Brain pericyte (primary cell): ENCODE data around the gene PPFIBP1.
"Not testable (repeated sequence)": the region's sequence is repeated elsewhere in the genome, so short reads cannot be mapped to it uniquely, and the experiment has no call there.

Source experiments
- DNase-seq: peaks from one replicate; pipeline ENCODE4 v3.0.0-alpha.2; 2012; ENCODE audit warnings: low read depth, low spot score

PPFIBP1 gene

DNA sequence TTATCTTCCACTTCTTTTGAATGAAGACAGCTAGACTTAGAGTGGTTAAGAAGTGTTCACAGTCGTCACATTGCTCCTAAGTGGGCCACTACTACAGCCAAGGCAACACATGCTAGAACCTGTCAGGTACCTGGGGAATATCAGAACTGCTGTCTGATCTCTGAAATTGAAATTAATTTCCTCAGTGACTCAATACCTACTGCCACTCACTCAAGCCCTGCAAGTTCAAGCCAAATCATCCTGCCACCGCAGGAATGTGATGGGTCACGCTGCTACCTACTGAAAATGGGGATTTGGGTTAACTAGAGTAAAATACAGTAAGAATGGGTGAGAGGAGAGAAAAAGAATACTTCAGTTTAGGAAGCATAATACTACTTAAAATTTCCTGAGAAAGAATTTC lies 67.7 kb downstream of the PPFIBP1 start:
- DNase-seq, result not testable (repeated sequence)

GRCh38 chr12:27592548-27592947 lies 68.5 kb downstream of the PPFIBP1 start:
- no peak for DNase-seq

- DNase-seq, result no peak
Measured at GRCh38 chr12:27593266-27593665, 69.3 kb downstream of the PPFIBP1 start.

DNA sequence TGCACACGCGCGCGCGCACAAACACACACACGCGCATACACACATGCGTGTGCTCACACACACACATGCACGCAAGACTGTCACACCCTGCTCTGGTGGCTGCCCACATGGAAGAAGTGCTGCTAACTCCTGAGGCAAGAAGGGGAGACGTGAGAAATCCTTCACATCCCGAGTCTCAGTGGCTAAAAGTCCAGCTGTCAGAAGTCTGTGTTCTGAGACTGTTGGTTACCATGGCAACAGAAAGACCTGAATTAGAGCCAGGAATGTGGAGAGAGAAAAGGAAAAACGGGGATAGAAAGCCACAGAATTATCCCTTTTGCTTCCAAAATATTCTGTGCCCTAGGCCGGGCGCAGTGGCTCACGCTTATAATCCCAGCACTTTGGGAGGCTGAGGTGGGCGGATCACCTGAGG lies 71.2 kb downstream of the PPFIBP1 start:
- DNase-seq, result peak; percentile 55

GRCh38 chr12:27598866-27599265 lies 74.9 kb downstream of the PPFIBP1 start:
- not testable (repeated sequence) for DNase-seq

GRCh38 chr12:27601056-27601828 lies 77.2 kb downstream of the PPFIBP1 start:
- not testable (repeated sequence) for DNase-seq

- DNase-seq, result no peak
Measured at GRCh38 chr12:27602516-27602915, 78.5 kb downstream of the PPFIBP1 start.

GRCh38 chr12:27604431-27604830 lies 80.4 kb downstream of the PPFIBP1 start:
- DNase-seq, result no peak

GRCh38 chr12:27606986-27607385 lies 83.0 kb downstream of the PPFIBP1 start:
- no peak for DNase-seq

DNA sequence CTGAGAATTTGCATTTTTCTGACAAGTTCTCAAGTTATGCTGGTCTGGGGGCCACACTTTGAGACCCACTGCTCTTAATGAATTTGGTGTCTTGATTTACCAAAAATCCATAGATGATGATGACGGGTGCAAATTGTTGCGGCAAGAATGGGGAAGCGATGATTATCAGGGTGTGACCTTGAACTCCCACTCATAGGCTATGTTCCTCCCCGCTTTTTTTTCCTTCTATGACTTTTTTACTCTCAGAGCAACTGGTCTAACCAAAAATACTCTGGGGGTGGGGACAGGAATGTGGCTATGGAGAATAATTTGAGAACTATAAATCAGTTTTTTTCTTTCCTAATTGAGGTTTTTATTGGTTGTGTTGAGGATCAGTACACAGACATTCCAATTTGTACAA lies 83.6 kb downstream of the PPFIBP1 start:
- no peak for DNase-seq

- no peak for DNase-seq
Measured at GRCh38 chr12:27608890-27609289, 84.9 kb downstream of the PPFIBP1 start.

DNA sequence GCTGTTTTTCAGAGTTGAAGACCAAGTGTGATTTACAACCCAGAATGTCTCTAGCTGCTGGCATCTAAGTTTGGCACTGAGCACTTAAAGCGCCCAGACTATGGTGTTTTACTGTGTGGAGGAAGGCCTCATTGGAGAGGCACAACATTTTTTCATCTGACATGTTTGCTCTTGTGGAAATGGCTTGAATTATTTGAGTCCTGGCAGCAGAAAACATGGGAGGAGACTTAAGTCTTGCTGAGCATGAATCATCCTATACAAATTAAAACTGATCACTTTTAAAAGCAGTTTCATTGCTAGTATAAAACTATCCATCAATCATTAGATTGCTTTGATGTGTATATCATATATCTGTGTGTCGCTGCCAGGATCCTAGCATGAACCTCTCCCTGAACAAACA lies 86.4 kb downstream of the PPFIBP1 start:
- DNase-seq, result no peak

DNA sequence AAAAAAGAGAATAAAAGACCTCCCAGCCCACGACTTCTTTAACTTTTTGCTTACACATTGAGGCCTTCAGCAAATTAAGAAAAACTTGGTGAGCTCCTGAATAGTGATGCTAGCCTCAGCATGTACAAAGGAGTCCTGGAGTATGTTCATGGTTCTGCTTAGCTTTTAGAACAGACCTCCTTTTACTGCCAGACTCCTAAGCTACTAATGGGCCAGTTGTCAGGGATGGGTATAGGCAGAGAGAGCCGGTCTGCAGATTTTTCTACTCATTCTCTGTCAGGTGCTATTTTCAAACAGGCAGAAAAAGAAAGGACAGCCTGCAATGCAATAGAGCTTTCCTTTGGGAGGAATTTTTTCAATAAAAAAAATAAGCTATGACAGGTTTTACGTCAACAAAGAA lies 90.4 kb downstream of the PPFIBP1 start:
- no peak for DNase-seq

DNA sequence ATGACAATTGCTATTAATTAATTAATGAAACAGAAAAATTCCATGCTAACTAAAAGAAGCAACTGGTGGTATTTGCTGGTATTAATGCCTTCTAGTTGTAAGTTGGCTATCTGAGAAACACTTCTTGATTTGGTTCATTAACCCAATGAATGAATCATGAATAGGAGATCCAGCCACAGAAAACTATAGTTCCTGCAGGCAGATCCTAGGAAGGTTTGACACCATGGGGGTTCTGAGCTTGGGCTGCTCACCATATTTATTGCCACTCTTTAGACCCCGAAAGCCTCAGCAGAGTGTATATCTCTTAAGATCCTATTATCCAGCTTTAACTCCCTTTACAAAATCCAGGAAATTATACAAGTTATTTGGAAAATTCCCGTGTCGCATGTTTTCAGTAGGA lies 90.9 kb downstream of the PPFIBP1 start:
- no peak for DNase-seq

- no peak for DNase-seq
Measured at GRCh38 chr12:27615331-27615891, 91.4 kb downstream of the PPFIBP1 start.

GRCh38 chr12:27616356-27617142 lies 92.5 kb downstream of the PPFIBP1 start:
- DNase-seq, result no peak

DNA sequence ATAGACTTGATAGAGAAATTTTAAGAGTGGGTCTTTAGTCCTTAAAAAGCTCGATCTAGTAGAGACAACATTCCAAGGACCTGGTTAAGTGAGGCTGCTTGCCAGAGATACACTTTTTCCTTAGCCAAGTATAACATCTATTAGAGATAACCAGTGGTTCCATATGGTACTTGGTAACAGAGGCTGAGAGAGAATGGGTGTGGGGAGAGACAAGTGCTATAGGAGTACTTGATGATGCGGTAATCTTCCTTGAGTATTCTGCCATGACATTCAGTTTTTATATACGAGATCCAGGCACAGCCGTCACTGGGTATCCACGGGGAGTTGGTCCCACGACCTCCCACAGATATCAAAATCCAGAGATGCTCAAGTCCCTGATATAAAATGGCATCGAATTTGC lies 94.8 kb downstream of the PPFIBP1 start:
- DNase-seq, result no peak

- DNase-seq, result no peak
Measured at GRCh38 chr12:27619308-27619707, 95.3 kb downstream of the PPFIBP1 start.

DNA sequence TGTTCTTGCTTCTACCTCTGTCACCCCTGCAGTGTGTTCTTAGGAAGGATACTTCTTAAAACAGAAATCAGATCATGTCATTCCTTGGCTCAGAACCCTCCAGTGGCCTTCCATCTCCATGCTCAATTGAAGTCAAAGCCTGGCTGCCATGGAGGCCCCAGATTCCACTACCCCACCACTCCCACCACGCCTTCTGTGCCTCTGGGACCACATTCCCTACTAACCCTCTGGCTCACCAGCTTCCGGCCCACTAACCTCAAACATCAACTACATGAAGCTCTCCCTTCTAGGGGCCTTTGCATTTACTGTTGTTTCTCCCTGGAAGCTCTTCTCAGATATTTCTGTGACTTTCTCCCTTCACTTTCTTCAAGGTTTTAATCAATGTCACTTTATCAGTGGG lies 96.1 kb downstream of the PPFIBP1 start:
- no peak for DNase-seq

- no peak for DNase-seq
Measured at GRCh38 chr12:27622436-27623195, 98.6 kb downstream of the PPFIBP1 start.

GRCh38 chr12:27623645-27624044 lies 99.6 kb downstream of the PPFIBP1 start:
- no peak for DNase-seq

GRCh38 chr12:27624586-27624985 lies 100.6 kb downstream of the PPFIBP1 start:
- DNase-seq, result no peak
